ENCODE data around the gene SPOCK1.

- TF ChIP-seq CTCF (conservative IDR thresholded peaks at IDR 0.05 in 1 of 2, IDR thresholded peaks at IDR 0.05 in 1 of 2; ENCODE audit: extremely low read depth in 1 of 2, insufficient read depth in 1 of 2, low read depth in 1 of 2, low read length in 2 of 2) = no peak
- TF ChIP-seq EZH2 (IDR thresholded peaks at IDR 0.05; ENCODE audit: borderline replicate concordance, low read length) = no peak
These were observed 498.0 kb downstream of the SPOCK1 start for GRCh38 chr5:137001026-137001569.
